H1 (cell line): ENCODE results near the gene GNG13. TPM values are rescaled to one million over a fixed set of nuclear protein-coding genes. Genes with fewer than 3 reads are reported as not detected.

Experiments used
- CHD7 ChIP-seq: fragments of 300-600 bp; sonication (generic); IDR thresholded peaks from 2 replicates; pipeline ENCODE4 v1.7.1; 2012; ENCODE audit warnings: low read length, moderate library complexity, mild to moderate bottlenecking, inconsistent platforms; ENCODE audit not compliant: insufficient replicate concordance
- polyA plus RNA-seq, 7 experiments: library from polyadenylated mRNA; depleted of rRNA in 3 of 7; stranded (reverse) in 5 of 7; unstranded in 2 of 7; fragments of >200 nt in 5 of 7; fragments of 200-250 nt in 2 of 7; gene quantifications; 1 replicate in 5 of 7; 2 replicates in 1 of 7; 4 replicates in 1 of 7; pipeline versions ENCODE4 v1.2.1 to v1.2.3, GENCODE V29; 2011 to 2013; ENCODE audit warnings: missing spikeins in 2 of 7, mixed read lengths in 2 of 7
- total RNA-seq: library from RNA; stranded (reverse); fragmentation: NEBNext Ultra II Directional; extraction: Animal tissue kit (Norgen Biotek cat#: 25700); gene quantifications from 2 replicates; pipeline ENCODE4 v1.2.1, GENCODE V29; 2021

GNG13 gene
- total and polyA plus RNA-seq, 2 of the 8 experiments (the other 6 are each of a cell fraction or from before 2014, with no cell fraction given), result not detected

- no peak for TF ChIP-seq CHD7
Observed at GRCh38 chr16:807347-808084, 7.0 kb upstream of the GNG13 start (continued).
